ENCODE measurements around the gene IFNA4.
"Not testable (repeated sequence)": the region's sequence is repeated elsewhere in the genome, so short reads cannot be mapped to it uniquely, and the experiment has no call there.

The IFNA4 gene

GRCh38 chr9:21187487-21187886 lies at the start of gene IFNA4:
Gene IFNA4, minus strand, starts transcription at chr9:21187587. Its CDS starts 56 bp downstream, at chr9:21187531.
- not testable (repeated sequence) for DNase-seq

- not testable (repeated sequence) for DNase-seq
Observed at GRCh38 chr9:21236360-21236714, 49.0 kb upstream of the IFNA4 start.

- peak; percentile 77 for DNase-seq
Observed at GRCh38 chr9:21235468-21236359, 48.3 kb upstream of the IFNA4 start.

- no peak for DNase-seq
Observed at GRCh38 chr9:21234153-21234687, 46.8 kb upstream of the IFNA4 start.

- DNase-seq: no peak
Observed at GRCh38 chr9:21233258-21233657, 45.9 kb upstream of the IFNA4 start.

GRCh38 chr9:21228122-21228521 lies 40.7 kb upstream of the IFNA4 start, which contains the start of gene IFNA17:
Gene IFNA17, minus strand, starts transcription at chr9:21228222. Its CDS starts 49 bp downstream, at chr9:21228173.
- peak; percentile 11 for DNase-seq

GRCh38 chr9:21217211-21217610 lies 29.8 kb upstream of the IFNA4 start, which contains the start of gene IFNA16:
Gene IFNA16, minus strand, starts transcription at chr9:21217311. Its CDS starts 6 bp downstream, at chr9:21217305.
- not testable (repeated sequence) for DNase-seq

GRCh38 chr9:21213411-21214326 lies 26.3 kb upstream of the IFNA4 start:
- peak; percentile 56 for DNase-seq

GRCh38 chr9:21212160-21212559 lies 24.8 kb upstream of the IFNA4 start:
- DNase-seq: not testable (repeated sequence)

- not testable (repeated sequence) for DNase-seq
Observed at GRCh38 chr9:21210782-21211181, 23.4 kb upstream of the IFNA4 start.

GRCh38 chr9:21210311-21210710 lies 22.9 kb upstream of the IFNA4 start:
- DNase-seq: no peak

- DNase-seq: not testable (repeated sequence)
Observed at GRCh38 chr9:21207043-21207442, 19.7 kb upstream of the IFNA4 start, which contains the start of gene IFNA10. Gene IFNA10, minus strand, starts transcription at chr9:21207143. Its CDS starts 46 bp downstream, at chr9:21207097.

GRCh38 chr9:21205204-21205603 lies 17.8 kb upstream of the IFNA4 start:
- no peak for DNase-seq

- DNase-seq: not testable (repeated sequence)
Observed at GRCh38 chr9:21202105-21202504, 14.7 kb upstream of the IFNA4 start, which contains the start of gene IFNA7. Gene IFNA7, minus strand, starts transcription at chr9:21202205. Its CDS starts 40 bp downstream, at chr9:21202165.

- peak; percentile 65 for DNase-seq
Observed at GRCh38 chr9:21194867-21195776, 7.7 kb upstream of the IFNA4 start.

GRCh38 chr9:21182810-21183736 lies 4.3 kb downstream of the IFNA4 start:
- DNase-seq: peak; percentile 67

GRCh38 chr9:21174671-21175070 lies 12.7 kb downstream of the IFNA4 start:
- DNase-seq: no peak

GRCh38 chr9:21172156-21172555 lies 15.2 kb downstream of the IFNA4 start:
- DNase-seq: no peak

GRCh38 chr9:21171351-21171750 lies 16.0 kb downstream of the IFNA4 start:
- no peak for DNase-seq

GRCh38 chr9:21166560-21166959 lies 20.8 kb downstream of the IFNA4 start, which contains the start of gene IFNA21:
Gene IFNA21, minus strand, starts transcription at chr9:21166660. Its CDS starts 48 bp downstream, at chr9:21166612.
- DNase-seq: not testable (repeated sequence)

All from inflammatory macrophage treated with lipopolysaccharide for 4 hours (primary cell).